ENCODE measurements around the gene PRKRA. TPM values are rescaled to one million over a fixed set of nuclear protein-coding genes. Genes with fewer than 3 reads are reported as not detected.
"Not testable (repeated sequence)": the region's sequence is repeated elsewhere in the genome, so short reads cannot be mapped to it uniquely, and the experiment has no call there.

Gene PRKRA
- total RNA-seq, 1 donor from 2014 or later, result 52.4 TPM

DNA sequence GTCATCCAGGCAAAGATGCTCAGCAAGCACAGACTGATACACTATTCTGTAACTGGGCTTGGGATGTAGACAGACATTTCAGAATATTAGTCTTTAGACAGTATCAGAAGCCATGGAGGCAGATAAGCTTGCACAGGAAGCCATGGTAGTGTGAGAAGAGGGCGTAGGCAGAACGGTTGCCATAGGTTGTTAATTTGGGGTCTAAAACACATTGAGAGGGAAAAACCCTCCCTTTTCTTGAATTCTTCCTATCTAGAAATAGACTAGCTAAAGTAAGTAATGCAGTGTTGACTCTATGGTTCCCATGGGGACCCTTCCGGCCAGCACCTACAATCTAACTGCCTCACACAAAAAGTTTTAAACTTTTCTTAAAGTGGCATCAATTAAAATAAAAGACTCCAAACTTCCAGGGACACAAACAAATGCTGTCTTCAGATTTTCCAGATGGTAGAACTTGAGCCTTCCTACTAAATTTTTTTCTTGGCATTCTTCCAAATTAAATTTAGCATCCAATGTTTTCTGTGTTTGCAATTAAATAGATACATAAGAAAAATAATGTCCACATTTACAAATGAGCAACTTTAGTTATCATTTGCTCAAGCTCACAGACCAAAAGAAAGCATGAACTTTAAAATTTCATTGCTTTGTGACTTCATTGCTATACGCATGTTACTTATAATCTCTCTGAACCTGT, 1.9 kb downstream of the PRKRA start:
- Mint-ChIP-seq H3K36me3 (ENCODE audit: low read depth) (peaks cover 39% of the 10 kb centered on the region), H3K4me1 (peaks cover 27% of the 10 kb centered on the region), H3K9me3 (no peaks in the 10 kb centered on the region), H3K27me3 (peaks cover 2% of the 10 kb centered on the region), H3K27ac (no peak overlapping the region), H3K4me3 (peak overlapping the region; percentile 7)
- intact Hi-C loops (cut with micrococcal nuclease), result no loop called here
- DNase-seq, result no peak

DNA sequence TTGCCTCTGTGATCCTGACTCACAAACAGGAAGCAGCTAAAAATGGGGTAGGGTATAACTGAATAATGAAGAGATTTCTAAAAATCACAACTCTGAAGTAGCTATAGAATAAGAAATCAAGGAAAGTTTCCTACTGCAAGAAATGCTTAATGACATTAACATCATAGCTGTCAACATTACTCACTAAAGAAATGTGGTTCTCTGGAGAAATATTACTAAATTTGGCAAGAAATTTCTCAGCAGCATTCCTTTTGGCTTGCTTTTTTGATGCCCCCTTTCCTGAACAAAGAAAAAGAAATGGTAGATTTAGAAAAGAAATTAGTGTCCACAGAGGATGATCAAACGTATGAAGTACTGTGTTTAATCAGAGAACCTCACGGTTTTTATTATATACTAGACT, 9.5 kb downstream of the PRKRA start:
- H3K4me1 Mint-ChIP-seq, result peaks cover 5% of the 10 kb centered on the region
- no peaks in the 10 kb centered on the region for H3K9me3 Mint-ChIP-seq
- peaks cover 59% of the 10 kb centered on the region for H3K36me3 Mint-ChIP-seq (ENCODE audit: low read depth)
- H3K27ac Mint-ChIP-seq, result no peak overlapping the region
- no peak overlapping the region for H3K4me3 Mint-ChIP-seq
- no peak for DNase-seq
- no peaks in the 10 kb centered on the region for H3K27me3 Mint-ChIP-seq
- intact Hi-C loops (cut with micrococcal nuclease), result no loop called here

DNA sequence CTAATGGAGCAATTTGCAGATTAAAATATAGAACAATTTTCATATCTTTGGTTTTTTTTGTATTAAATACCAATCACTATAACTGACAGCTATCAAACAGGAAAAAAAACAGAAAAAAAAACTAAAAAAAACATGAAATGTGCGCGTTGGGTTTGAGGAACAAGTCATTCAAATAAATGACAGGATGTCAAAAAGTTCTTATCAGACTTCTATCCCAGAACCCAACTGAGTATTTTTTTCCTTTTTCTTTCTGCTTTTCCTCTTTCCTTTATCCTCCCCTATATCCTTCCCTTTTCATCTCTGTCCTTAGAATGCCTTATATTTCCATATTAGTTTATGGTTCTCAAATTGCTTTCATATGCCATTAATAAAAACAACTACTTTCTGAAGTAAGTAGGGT, 14.3 kb downstream of the PRKRA start:
- intact Hi-C loops (cut with micrococcal nuclease), result no loop called here
- Mint-ChIP-seq H3K27ac (no peak overlapping the region), H3K36me3 (ENCODE audit: low read depth) (peaks cover 56% of the 10 kb centered on the region), H3K4me1 (no peaks in the 10 kb centered on the region), H3K27me3 (peaks cover 3% of the 10 kb centered on the region), H3K9me3 (no peaks in the 10 kb centered on the region), H3K4me3 (no peak overlapping the region)
- DNase-seq, result no peak

DNA sequence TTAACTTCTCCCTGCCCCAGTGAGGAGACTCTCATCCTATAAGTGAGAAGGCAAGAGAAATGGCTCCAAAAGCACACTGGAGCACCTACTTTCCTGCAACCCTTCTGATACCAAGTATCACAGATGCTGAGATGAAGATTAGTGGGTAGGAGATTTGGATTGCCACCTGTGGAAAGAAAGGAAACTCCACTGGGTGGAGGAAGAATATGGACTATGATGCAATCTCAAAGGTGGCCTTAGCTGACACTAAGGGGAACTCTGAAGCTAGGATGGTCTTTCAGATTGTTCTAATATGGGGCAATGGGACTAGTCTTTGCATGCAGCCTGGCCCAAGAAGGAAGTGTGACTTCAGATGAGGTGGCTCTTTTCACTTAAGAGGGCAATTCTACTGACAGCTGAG, 21.6 kb downstream of the PRKRA start:
- no peak for DNase-seq
- peaks cover 3% of the 10 kb centered on the region for H3K27me3 Mint-ChIP-seq
- peaks cover 70% of the 10 kb centered on the region for H3K36me3 Mint-ChIP-seq (ENCODE audit: low read depth)
- no peak overlapping the region for H3K4me3 Mint-ChIP-seq
- peaks cover 5% of the 10 kb centered on the region for H3K9me3 Mint-ChIP-seq
- peaks cover 6% of the 10 kb centered on the region for H3K4me1 Mint-ChIP-seq
- intact Hi-C loops (cut with micrococcal nuclease), result loop anchor here (2.0 kb wide), 1 partner anchor 15 kb away; no protein-coding TSS in a partner anchor
- no peak overlapping the region for H3K27ac Mint-ChIP-seq

DNA sequence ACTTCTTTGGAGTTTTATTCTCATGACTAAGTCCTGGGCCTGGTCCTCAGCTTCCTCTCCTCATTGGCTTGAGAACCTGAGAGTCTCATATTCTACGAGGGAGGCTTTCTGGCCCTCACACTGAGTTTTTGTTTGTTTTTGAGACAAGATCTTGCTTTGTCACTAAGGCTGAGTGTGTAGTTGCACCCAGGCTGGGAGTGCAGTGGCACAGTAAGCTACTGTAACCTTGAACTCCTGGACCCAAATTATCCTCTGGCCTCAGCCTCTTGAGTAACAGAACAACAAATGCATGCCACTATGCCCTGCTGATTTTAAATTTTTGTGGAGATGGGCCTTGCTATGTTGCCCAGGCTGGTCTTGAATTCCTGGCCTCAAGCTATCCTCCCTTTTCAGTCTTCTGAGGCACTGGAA, 22.6 kb downstream of the PRKRA start:
- intact Hi-C loops (cut with micrococcal nuclease), result loop anchor here (2.0 kb wide), 1 partner anchor 16 kb away; no protein-coding TSS in a partner anchor
- Mint-ChIP-seq H3K27me3 (peaks cover 3% of the 10 kb centered on the region), H3K27ac (no peak overlapping the region)

DNA sequence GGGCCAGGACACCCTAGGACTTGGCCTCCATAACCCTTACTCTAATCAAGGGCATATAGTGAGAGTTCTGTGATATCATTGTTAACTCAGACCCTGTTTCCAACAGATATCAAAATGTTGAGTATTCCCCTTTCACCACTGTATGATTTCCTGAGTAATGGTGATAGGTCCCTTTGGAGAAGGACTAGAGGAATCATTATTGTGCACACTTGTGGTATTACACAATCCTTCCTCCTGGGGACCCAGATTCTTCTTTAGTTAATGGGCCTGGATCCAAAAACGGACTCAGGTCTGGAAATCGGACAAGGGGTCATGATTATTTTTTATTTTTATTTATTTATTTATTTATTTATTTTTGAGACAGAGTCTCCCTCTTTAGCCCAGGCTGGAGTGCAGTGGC, 23.5 kb downstream of the PRKRA start:
- no peak overlapping the region for H3K27ac Mint-ChIP-seq
- peaks cover 5% of the 10 kb centered on the region for H3K9me3 Mint-ChIP-seq
- peaks cover 6% of the 10 kb centered on the region for H3K4me1 Mint-ChIP-seq
- no peak for DNase-seq
- H3K27me3 Mint-ChIP-seq, result peaks cover 3% of the 10 kb centered on the region
- H3K4me3 Mint-ChIP-seq, result no peak overlapping the region
- H3K36me3 Mint-ChIP-seq (ENCODE audit: low read depth), result peaks cover 71% of the 10 kb centered on the region
- intact Hi-C loops (cut with micrococcal nuclease), result no loop called here

More for the DNA sequence above, 22.6 kb downstream of the PRKRA start:
- H3K36me3 Mint-ChIP-seq (ENCODE audit: low read depth), result peaks cover 67% of the 10 kb centered on the region
- H3K4me1 Mint-ChIP-seq, result peaks cover 6% of the 10 kb centered on the region
- DNase-seq, result no peak
- H3K9me3 Mint-ChIP-seq, result peaks cover 5% of the 10 kb centered on the region
- H3K4me3 Mint-ChIP-seq, result no peak overlapping the region

DNA sequence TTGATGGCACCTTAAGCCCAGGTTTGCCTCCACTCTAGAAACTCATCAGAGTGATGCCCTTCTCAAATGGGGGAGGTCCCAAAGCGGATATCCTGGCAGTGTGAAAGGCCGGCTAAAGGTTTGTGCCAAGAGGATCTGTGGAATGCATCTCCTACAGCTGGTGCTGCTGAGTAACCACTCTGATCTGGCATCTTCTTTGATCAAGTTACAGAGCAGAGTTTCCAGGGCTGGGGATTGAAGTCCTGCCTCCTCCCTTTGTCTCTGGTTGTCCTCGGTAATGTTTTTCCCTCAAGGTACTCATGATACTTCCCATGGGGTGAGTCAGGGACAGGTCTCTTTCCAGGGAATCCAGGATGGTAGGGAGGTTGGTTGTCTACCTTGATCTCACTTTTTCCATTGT, 24.6 kb downstream of the PRKRA start:
- Mint-ChIP-seq H3K4me1 (peaks cover 6% of the 10 kb centered on the region), H3K36me3 (ENCODE audit: low read depth) (peaks cover 66% of the 10 kb centered on the region), H3K4me3 (no peak overlapping the region), H3K27me3 (no peaks in the 10 kb centered on the region), H3K27ac (no peak overlapping the region), H3K9me3 (peaks cover 5% of the 10 kb centered on the region)
- DNase-seq, result peak; percentile 51
- intact Hi-C loops (cut with micrococcal nuclease), result no loop called here

DNA sequence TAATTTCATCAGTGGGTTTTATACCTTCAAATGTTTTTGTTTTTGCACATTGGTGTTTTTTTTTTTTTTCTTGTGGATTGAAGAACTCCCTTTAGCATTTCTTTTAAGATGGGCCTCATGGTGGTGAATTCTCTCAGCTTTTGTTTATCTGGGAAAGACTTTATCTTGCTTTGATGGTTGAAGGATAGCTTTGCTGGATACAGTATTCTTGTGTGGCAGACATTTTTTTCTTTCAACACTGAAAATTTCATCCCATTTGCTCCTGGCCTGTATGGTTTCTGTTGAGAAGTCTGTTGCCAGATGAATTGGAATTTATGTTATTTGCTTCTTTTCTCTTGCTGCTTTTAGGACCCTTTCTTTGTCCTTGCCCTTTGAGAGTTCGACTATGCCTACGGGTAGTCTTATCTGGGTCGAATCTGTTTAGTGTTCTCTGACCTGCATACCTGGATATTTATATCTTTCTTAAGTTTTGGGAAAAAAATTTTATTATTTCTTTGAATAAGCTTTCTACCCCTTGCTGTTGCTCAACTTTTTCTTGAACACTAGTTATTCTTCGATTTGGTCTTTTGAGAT, 25.6 kb downstream of the PRKRA start:
- Mint-ChIP-seq H3K27me3 (no peaks in the 10 kb centered on the region), H3K4me1 (peaks cover 10% of the 10 kb centered on the region), H3K9me3 (peaks cover 5% of the 10 kb centered on the region), H3K4me3 (no peak overlapping the region), H3K36me3 (ENCODE audit: low read depth) (peaks cover 66% of the 10 kb centered on the region), H3K27ac (no peak overlapping the region)
- intact Hi-C loops (cut with micrococcal nuclease), result no loop called here
- DNase-seq, result no peak

DNA sequence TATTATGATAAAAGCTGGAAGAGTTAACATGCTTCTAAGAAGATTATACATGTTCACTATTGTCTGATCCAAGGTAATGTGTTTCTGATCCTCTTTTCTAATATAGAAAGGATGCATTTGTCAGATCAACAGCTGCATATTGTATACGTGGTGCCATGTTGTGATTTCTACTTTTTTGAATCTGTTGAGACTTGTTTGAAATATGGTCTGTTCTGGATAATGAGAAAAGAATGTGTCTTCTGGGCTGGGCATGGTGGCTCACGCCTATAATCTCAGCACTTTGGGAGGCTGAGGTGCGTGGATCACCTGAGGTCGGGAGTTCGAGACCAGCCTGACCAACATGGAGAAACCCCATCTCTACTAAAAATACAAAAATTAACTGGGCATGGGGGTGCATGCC, 27.2 kb downstream of the PRKRA start:
- H3K27me3 Mint-ChIP-seq; H3K4me3 Mint-ChIP-seq; H3K9me3 Mint-ChIP-seq; intact Hi-C loops (cut with micrococcal nuclease); DNase-seq; H3K27ac Mint-ChIP-seq: not testable (repeated sequence)
- peaks cover 54% of the 10 kb centered on the region for H3K36me3 Mint-ChIP-seq (ENCODE audit: low read depth)
- peaks cover 14% of the 10 kb centered on the region for H3K4me1 Mint-ChIP-seq

DNA sequence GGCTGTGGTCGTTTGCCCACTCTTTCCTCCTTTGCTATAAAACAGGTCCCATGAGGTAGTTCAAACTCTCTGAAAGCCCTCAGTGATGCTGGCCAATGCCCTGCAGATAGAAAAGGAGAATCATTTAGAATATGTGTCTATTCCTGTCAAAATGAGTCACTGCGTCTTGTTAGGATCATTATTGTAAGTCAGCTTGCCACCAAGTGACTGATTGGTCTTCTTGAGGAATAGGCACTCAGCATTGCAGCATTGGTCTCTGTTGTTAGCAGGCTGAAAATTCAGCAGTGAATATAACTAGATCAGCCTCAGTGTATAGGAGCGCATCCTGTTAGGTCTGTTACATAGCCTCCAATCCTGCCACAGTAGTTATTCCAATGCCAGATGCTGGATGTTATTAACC, 28.9 kb downstream of the PRKRA start:
- Mint-ChIP-seq H3K4me1 (peaks cover 14% of the 10 kb centered on the region), H3K27ac (no peak overlapping the region), H3K4me3 (no peak overlapping the region), H3K36me3 (ENCODE audit: low read depth) (peaks cover 40% of the 10 kb centered on the region), H3K27me3 (no peaks in the 10 kb centered on the region), H3K9me3 (peaks cover 5% of the 10 kb centered on the region)
- intact Hi-C loops (cut with micrococcal nuclease), result no loop called here
- DNase-seq, result peak; percentile 43

DNA sequence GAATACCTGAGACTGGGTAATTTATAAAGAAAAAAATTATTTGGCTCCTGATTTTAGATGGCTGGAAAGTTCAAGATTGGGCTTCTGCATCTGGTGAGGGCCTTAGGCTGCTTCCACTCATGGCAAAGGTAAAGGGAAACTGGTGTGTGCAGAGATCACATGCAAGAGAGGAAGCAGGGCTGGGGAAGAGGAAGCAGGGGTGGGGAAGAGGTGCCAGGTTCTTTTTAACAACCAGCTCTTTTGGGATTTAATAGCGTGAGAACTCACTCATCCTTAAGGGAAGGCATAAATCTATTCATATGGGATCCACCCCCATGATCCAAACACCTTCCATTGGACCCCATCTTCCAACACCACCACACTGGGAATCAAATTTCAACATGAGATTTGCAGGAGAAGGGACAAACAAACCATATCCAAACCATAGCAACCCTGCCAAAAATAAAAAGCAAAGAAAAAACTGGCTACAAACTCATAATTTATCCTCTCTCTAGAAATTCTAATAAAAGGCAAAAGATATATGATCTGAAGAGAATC, 30.4 kb downstream of the PRKRA start:
- Mint-ChIP-seq H3K9me3 (no peaks in the 10 kb centered on the region), H3K27ac (no peak overlapping the region), H3K4me1 (peaks cover 21% of the 10 kb centered on the region), H3K27me3 (no peaks in the 10 kb centered on the region), H3K4me3 (no peak overlapping the region), H3K36me3 (ENCODE audit: low read depth) (peaks cover 26% of the 10 kb centered on the region)
- no peak for DNase-seq
- intact Hi-C loops (cut with micrococcal nuclease), result no loop called here

DNA sequence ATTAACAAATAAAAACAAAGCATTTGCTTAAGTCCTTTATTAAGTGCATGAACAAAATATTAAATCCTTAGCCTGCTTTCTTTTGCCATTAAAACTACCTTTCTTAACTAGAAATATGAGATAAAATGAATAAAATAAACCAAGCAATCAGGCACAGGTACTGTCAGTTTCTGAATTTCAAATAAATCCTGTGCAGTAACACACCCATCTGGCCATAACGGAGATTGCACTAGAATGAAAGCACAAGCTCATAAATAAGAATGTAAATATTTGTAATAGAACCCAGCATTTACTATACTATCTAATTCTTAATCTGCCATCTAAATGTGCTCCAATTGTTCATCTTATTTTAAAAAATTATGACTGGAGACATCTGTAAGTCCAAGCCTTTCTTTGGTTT, 31.9 kb downstream of the PRKRA start:
- intact Hi-C loops (cut with micrococcal nuclease), result loop anchor here (10.0 kb wide), 1 partner anchor 846 kb away; the partner anchor contains the start of gene SESTD1
- H3K4me3 Mint-ChIP-seq, result no peak overlapping the region
- no peaks in the 10 kb centered on the region for H3K27me3 Mint-ChIP-seq
- DNase-seq, result no peak
- no peak overlapping the region for H3K27ac Mint-ChIP-seq
- H3K4me1 Mint-ChIP-seq, result peaks cover 28% of the 10 kb centered on the region
- H3K9me3 Mint-ChIP-seq, result no peaks in the 10 kb centered on the region
- H3K36me3 Mint-ChIP-seq (ENCODE audit: low read depth), result peaks cover 13% of the 10 kb centered on the region

DNA sequence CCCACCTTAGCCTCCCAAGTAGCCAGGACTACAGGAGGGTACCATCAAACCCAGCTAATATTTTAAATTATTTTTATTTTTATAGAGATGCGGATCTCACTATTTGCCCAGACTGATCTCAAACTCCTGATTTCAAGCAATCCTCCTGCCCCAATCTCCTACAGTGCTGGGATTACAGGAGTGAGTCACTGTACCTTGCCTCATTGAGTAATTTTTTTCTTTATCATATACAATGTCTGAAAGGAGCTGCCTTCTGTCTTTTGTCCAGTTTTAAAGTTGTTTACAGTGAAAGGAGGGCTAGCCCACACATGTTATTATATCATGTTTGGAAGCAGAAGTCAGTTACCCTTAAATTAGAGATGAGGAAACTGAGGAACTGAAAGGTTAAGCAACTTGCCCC, 32.5 kb downstream of the PRKRA start:
- Mint-ChIP-seq H3K36me3 (ENCODE audit: low read depth) (peaks cover 13% of the 10 kb centered on the region), H3K27ac (no peak overlapping the region), H3K4me1 (peaks cover 29% of the 10 kb centered on the region), H3K27me3 (no peaks in the 10 kb centered on the region), H3K4me3 (no peak overlapping the region), H3K9me3 (no peaks in the 10 kb centered on the region)
- intact Hi-C loops (cut with micrococcal nuclease), result loop anchor here (10.0 kb wide), 1 partner anchor 846 kb away; the partner anchor contains the start of gene SESTD1
- no peak for DNase-seq

DNA sequence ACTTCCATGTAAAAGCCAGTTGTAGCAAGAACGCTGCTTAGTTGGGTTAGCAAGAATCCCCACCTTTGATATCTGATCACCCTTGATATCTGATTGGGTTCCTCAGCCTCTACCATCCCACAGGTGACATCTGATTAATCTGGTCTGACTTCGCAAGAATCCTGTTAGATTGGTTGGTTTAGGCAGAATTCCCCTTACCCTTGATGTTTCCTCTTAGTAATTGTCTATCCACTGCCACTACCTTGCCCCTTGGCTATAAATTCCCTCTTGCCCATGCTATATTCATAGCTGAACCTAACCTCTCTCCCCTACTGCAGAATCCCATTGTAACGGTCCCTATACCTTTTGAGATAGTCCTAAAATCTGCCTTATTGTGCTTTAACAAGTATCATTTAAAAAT, 33.1 kb downstream of the PRKRA start:
- Mint-ChIP-seq H3K4me1 (peaks cover 34% of the 10 kb centered on the region), H3K4me3 (no peak overlapping the region), H3K27me3 (no peaks in the 10 kb centered on the region), H3K9me3 (no peaks in the 10 kb centered on the region), H3K36me3 (ENCODE audit: low read depth) (peaks cover 12% of the 10 kb centered on the region), H3K27ac (no peak overlapping the region)
- intact Hi-C loops (cut with micrococcal nuclease), result loop anchor here (10.0 kb wide), 1 partner anchor 847 kb away; the partner anchor contains the start of gene SESTD1
- no peak for DNase-seq

Measured in activated CD4-positive, alpha-beta T cell treated with anti-CD3 and anti-CD28 coated beads, Interleukin-2, amount 10 ng/mL, durations not matched to agents 24 days and 14 days (primary cell).